HG02610 (cell line): Measurements from ENCODE around the gene SLC6A2.

Source experiments
- ATAC-seq: cut with Tn5 transposase; IDR thresholded peaks from one replicate; pipeline ENCODE4 v1.9.1; 2021; ENCODE audit warnings: mild to moderate bottlenecking, moderate library complexity; ENCODE audit not compliant: unreplicated experiment

SLC6A2 gene

DNA sequence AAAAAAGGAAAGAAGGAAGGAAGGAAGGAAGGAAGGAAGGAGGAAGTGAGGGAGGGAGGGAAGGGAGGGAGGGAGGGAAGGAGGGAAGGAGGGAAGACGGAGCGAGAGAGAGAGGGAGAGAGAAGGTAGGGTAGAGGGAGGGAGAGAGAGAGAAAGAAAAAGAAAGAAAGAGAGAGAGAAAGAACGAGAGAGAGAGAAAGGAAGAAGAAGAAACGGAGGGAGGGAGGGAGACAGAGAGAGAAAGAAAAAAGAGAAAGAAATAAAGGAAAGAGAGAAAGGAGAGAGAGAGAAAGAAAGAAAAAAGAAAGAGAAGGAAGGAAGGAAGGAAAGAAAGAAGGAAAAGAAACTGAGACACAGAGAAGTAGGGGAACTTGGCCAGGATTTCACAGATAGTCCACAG is 8.4 kb upstream of the SLC6A2 start:
- no peak for ATAC-seq

DNA sequence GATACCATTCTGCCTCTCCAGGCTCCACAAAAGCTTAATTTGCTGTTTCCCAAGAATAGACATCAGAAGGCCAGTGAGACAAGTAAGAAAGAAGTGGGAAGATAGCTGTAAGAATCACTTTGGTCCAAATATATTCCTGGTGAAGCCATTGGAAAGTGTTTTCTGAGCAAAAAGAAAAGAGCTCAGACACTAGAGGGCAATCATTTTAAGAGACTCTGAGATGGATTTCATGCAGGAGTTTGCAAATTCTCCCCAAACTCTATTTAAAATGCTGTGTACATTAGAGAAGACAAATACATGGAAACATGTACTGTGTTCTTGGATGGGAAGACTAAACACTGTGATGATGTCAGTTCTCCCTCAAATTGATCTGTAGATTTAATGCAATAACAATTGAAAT is 8.0 kb upstream of the SLC6A2 start:
- no peak for ATAC-seq

DNA sequence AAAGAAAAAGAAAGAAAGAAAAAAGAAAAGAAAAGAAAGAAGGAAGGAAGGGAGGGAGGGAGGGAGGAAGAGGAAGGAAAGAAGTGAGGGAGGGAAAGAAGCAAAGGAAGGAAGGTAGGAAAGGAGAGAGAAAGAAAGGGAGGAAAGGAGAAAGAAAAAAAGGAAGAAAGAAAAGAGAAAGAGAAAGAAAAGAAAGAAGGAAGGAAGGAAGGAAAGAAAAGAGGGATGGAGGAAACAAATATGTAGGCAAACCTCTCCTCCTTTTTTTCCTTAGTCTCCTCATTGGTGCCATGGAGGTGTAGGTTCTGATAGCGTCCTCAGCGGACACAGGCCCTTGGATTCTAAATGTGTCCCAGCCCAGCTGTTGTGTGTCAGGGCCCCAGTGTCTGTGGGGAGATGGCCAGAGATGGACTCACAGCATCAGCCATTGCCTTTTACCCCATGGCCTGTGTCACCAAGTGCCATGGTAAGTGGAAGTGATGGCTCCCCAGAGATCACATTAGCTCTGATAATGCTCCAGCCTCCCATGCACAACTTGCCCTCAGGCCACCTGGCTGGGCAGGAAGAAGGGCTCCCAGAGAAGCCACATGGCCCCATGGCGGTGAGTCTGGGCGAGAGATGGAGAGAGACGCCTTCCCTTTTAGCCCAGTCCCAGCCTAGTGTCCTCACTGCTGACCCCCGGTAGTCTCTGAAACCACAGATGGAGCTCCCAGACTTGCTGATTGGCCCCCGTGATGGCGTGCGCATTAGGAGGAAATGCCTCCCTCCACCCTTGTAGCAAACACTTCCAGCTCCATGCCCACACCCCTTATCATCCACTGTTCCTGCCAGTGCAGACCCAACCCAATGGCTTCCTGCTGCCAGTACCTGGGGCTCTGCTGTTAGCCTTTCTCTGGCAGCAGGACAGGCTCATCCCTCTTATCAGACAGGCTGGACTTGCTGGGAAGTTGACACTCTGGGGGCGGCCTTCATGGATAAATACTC is 3.7 kb upstream of the SLC6A2 start:
- no peak for ATAC-seq

DNA sequence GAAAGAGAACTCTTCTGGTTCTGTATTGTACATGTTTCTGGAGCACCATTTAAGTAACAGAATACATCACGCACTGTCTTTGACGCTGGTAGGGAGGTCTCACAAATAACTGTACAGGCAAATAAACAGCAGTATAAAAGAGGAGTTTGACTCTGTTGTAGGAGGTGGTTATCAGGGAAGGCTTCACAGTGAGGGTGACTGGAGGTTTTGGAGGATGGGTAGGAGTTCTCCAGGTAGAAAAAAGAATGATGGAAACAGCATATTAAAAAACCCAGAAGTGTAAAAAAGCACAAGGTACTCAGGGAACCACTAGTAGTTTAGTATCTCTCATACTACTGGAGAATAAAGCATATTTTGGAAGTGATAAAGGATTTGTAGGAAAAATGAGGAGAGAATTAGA is 2.7 kb upstream of the SLC6A2 start:
- ATAC-seq = no peak

DNA sequence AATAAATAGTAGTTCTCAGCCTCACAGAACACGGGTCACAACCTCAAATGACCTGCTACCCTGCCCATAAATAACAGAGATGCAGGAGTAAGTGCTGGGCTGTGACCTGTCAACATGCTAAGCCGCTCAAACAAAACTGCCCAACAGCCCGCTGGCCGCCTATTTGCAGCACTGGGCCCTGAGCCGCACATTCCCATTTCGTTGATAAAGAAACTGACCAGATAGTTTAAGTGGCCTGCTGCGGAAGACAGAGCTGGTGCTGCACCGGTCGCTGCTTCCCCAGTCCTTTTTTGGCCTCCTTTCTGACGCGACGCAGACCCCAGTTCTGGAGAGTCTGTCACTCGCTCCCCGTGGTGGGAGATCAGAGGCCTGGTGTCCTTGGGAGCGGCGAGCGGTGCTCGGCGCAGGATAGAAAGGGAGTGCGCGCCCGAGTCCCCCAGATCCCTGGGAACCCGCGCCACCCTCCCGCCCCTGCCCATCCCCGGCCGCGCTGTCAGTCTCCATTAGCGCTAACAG is 349 bp upstream of the SLC6A2 start:
- no peak for ATAC-seq

DNA sequence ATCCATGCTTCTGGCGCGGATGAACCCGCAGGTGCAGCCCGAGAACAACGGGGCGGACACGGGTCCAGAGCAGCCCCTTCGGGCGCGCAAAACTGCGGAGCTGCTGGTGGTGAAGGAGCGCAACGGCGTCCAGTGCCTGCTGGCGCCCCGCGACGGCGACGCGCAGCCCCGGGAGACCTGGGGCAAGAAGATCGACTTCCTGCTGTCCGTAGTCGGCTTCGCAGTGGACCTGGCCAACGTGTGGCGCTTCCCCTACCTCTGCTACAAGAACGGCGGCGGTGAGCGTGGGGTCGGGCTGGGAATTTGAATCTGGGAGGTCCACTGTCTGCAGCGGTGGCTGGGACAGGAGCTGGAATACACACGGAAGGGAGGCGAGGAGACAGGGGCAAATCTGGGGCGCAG is 904 bp downstream of the SLC6A2 start:
- ATAC-seq = no peak

DNA sequence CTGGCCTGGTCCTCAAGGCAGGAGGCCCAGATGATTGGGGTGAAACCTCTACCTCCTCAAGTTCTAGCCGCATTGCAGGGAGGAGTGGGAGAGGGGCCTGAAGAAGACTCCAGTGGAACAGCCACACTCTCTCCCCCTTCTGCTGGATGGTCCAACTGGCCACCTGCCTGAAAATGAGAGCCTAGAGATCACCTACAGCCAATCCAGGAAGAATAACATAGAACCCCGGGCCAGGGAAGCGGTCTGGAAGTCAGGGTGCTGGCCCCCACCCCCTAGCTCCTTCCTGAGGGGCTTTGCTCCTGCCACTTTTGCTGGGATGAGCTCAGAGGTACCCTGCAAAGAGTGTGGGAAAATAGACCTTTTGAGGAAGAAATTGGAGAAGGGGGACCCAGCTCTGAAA is 1.8 kb downstream of the SLC6A2 start:
- no peak for ATAC-seq

DNA sequence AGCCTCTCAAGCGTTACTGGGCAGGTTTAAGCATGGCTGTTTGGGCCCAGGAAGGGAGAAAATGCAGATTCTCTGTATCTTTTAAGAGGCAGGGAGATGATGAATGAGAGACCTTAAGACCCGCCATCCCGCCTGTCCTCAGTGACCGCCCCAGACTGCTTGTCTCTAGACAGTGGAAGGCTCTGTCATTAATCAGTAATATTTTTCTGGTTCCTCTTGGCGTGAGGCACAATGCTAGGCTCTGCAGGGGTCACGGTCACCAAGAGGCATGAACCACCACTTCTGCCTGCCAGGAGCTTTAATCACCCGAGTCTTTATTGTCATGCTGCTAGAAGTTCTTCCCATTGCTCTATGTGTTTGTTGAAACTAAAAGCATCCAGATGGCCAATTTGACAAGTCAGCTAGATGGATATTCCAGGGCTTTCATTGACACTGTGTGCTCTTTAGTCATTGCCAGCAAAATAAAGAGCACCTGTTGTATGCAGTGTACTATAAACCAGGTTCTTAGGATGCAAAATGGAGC is 3.2 kb downstream of the SLC6A2 start:
- no peak for ATAC-seq

DNA sequence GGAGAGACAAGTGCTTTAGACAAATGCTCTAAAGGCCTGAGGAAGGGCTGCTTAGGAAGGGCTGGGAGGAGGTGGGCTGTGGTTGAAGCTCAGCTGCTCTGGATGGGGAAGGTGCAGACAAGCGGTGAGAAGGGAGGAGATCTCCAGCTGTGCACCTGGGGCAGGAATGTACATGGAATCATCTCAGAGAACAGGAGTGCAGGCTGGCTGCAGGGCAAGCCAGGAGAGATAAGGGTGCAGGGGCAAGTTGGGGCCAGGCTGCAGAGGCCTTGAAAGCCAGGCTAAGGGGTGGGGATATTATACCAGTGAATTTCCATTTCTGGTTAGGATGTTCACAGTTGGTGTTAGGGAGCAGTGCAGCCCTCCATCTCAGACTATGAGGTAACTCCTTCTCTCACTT is 4.2 kb downstream of the SLC6A2 start:
- no peak for ATAC-seq

DNA sequence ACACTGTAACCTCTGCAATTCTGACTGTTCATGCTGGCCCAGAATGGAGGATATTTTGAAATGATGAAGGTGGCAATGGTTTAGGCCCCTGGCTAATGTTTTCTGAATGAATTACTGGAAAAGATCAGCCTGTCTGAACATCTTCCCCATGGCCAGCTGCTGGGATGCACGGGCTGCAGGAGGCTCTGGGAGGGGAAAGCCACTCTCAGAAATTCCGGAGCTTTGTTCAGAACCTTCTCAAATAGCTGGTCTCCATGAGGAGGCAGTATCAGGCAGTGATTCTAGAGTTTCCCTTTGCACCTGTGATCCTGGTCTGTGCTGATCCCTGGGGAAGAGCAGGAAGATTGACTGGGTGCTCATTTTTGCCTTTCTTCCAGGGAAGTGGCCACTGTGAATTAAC is 5.0 kb downstream of the SLC6A2 start:
- ATAC-seq = no peak

DNA sequence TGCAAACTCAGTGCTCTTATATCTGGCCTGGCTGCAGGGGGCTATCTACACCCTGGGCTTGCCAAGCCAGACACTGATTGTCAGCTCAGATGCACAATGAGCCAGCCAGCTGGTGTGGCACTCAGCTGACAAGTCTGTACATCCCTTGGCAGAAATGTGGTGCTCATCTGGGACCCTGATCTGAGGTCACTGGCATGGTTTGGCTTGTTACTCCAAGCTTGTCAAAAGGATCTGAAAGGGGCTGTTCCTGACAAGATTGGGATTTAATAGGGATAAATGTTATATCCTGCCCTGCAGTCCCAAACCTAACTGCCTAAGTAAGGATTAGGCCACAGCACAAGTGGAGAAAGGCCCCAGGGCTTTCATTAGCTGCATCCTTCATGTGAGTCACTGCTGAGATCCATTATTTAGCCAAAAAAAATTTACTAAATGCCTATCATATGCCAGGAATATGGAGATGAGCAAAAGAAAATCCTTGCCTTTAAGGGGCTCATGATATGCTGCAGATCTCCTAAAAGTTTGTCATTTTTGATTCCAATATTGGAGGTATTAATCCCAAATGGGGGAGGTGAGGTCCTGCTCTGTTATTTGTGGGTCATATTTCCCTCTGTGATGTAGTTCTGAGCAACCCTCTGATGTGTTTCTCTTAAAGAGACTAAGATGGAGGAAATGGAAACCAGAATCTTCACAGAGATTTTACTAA is 6.3 kb downstream of the SLC6A2 start:
- ATAC-seq = no peak

DNA sequence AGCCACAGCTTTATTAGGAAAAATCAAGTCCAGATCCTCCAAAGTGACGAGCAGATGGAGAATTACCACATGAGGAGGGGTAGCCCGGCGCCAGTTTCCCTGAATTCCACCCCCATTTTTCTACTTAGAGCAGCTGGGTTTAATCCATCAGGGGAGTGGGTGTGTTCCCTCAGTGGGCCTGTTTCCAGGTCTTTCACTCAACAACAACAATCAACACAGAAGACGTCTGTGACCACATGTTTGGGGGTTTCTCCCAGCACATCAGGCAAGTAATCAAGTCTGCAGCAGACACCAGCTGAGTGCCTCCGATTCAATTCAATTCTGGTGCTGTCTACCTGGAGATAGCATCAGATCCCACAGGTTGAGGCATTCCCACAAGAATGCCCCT is 6.8 kb downstream of the SLC6A2 start:
- ATAC-seq = no peak

DNA sequence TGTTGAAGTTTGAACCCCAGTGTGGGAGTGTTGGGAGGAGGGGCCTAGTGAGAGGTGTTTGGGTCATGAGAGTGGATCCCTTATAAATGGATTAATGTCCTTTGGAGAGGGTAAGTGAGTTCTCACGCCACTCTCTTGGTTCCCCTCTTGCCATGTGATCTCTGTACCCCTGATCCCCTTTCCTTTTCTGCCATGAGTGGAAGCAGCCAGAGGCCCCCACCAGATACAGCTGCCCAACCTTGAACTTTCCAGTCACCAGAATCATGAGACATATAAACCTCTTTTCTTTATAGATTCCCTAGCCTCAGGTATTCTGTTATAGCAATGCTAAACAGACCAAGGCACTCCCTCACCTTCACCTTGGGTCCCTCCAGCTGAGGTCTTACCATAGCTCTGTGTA is 7.4 kb downstream of the SLC6A2 start:
- ATAC-seq = no peak

DNA sequence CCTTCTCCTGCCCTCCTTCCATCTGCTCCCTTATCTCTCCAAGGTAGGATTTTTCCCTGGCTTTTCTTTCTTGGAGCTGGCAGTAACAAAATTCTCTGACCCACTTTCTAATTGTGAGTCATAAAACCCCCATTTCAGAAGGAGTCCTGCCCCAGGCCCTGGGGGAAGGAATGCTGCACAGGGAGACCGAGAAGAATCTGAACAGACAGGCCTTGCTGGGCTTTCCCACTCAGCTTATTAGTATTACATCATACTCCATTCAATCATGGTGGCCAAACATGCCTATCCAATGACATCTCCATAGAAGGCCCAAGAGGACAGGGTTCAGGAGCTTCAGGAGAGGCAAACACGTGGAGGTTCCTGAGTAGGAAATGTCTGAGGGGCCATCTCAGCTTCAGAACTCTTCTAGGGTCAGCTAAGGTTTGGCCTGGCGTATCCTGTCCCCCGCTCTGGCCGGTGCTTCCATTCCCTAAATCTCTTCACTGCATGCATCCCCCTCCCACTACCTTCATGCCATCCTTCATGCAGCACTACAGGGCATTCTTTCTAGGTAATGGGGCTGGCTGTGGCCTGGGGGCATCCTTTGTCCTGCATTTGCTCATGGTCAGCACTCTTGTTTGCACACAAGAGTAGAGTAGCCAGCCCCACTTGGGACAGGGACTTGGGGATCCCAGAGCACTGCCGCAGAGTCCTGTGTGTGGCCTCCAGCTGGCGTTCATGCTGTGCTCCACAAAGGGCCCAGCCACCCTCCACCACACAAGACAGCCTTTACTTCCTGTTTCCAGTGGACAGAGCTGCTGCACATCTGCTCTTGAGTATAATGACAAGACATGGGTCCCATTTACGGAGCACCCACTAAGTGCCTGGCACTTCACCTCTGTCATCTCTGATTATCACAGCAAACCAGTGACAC is 8.2 kb downstream of the SLC6A2 start:
- no peak for ATAC-seq

DNA sequence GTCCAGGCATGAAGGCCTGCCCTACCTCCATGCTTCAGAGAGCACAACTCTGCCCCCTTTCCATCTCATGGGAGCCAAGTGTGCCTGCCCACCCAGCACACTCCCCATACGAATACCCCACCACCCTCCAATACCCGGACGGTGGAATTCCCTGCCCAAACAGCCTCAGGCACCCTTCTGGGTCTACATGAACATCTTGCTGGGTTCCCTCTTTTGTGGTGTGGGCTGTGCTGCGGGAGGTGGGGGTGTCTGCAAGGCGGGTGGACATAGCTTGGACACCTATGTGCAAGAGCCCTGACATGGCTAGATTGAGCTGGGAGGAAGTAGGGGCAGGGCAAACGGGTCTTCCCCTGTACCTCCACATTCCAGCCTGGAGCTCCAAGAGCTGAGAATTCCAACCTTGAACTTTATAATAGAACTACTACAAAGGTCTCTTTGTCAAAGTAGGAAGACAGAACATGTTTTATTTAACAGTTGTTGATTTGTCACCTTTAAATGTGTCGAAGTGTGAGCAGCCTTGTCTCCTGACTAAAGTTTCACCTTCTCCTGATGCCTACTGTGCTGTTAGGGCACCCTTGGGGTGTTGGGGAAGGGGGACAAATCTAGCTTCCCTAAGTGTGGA is 9.1 kb downstream of the SLC6A2 start:
- ATAC-seq = no peak

DNA sequence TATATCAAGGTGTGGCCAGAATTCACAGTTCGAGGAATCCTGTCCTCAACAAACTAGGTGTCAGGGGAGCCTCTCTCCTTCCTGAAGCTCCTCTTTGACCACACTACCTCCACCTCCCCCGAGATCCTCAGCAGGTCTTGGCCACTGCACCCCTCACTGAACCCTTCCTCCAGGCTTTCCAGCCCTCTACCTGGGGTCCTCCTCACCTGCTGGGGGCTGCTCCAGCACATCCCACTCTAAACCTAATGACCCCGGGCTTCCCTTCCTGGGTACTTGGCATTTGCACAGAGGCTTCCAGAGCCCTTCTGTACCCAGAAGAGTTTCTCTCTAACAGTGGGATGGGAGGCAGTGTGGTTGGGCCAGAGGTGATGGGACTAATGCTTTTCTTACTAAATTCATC is 9.7 kb downstream of the SLC6A2 start:
- no peak for ATAC-seq

DNA sequence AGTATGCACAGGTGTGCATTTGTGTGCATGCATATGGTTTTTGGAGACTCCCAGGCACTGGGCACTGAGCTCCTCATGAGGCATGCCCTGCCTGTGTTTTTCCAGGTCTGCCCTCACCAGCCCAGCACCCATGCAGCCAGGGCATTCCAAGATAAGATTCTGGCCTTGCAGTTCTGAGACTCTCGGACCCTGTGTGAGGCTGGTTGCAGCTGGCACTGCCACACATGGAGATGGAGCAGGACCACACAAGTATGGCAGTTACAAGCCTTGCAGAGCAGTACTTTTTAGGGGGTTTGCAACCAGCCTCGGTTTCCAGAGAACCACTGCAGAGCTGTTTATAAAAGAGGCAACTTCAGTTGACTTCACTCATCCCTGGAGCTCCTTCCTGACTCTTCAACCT is 10.2 kb downstream of the SLC6A2 start:
- no peak for ATAC-seq

DNA sequence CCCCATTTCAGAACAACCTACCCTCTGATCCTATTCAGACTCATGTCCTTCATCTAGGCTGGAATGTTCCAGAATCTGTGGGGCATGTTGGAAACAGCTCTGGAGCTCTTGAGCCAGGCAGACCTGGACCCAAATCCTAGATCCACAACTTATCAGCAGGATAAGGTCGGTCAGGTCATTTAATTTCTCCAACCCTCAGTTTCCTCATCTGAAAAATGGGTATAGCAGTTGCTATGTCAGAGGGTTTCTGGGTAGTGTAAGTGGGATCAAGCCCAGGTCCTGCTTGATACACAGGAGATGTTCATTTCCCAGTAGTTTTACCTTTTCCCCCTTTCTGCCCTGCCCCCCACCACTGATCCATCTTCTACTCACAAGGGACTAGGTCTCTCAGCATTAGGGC is 12.0 kb downstream of the SLC6A2 start:
- ATAC-seq = no peak

DNA sequence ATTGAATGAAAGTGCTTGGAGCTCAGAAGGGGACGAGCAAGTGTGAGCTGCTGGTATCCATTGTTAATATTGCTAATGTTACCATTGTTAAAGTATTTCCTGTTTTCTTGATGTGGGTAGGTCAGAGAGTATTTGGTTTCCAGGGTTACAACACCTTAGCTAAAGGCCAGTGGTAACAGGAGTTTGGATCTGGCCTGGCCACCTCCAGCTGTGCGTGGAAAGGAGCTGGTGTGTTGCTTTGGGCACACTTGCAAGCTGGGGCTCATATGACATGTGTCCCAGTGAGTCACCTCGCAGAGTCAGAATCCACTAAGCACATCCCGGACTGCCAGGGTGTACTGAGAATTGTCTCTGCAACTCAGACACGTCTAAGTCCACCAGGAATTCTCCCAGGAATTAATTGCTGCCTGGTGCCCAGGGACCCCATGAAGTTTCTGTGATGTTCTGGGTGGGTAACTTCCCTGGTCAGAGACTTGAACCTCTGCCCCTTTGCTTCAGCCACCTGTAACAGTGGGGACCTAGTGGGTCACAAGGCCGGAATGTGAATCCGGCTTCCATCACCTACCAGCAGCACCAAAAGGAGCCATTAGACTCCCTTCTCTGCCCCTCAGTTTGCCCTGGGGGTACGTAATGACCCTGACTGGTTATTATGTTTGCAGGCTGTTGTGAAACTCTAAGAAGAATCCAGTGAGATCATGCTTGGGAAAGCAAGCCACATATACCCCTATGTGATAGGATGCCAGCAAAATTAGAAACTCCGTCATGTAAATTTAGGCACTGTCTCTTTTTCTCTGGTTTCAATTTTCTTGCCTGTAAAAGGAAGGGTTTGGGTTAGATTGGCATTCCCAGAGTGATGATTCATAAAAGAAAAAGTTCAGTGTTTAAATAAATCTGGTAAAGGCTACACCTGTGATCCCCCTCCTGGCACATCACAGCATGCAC is 12.8 kb downstream of the SLC6A2 start:
- ATAC-seq = no peak
